CD4-positive, alpha-beta T cell treated with Interferon gamma for 1 hour (primary cell): Measurements from ENCODE around the gene CGB5.
"Not testable (repeated sequence)": the region's sequence is repeated elsewhere in the genome, so short reads cannot be mapped to it uniquely, and the experiment has no call there.

Experiments
- DNase-seq: peaks from one replicate; pipeline ENCODE4 v3.0.0-alpha.2; 2020

Gene CGB5

DNA sequence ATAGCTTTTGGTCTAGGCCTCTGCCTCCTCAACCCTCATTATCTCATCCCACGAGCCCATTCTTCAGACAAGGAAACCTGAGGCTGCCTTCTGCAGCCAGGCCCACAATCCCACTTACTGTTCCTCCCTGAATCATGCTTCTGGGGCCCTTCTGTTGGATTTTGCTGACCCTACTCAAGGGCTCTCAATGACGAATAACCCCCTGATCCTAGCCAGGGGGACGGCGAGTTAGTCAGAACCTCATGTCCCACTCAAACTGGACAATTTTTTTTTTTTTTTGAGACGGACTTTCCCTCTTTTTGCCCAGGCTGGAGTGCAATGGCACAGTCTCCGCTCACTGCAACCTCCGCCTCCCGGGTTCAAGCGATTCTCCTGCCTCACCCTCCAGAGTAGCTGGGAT is 21.5 kb upstream of the CGB5 start:
- DNase-seq, result no peak

DNA sequence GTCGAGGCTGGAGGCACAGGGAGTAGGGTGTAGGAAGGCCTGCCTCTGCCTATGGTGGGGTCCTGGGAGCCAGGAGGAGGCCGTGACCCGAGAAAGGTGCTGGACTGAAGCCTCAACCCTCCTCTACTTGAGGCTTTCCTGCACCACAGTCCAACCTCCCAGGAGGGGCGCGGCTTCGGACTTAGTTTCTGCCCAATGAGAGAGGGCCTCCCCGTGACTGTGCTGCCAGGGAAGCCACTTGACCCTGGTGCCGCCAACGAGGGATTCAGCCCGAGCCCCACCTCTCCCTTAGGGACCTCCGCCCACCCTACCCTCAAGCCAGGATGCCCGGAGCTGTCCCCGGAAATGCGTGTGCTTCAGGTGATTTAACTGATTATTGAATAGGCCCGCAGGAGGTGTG is 19.4 kb upstream of the CGB5 start, which contains the start of gene CGB3:
CGB3 (minus strand) TSS at position 101 of the 400 bp plus-strand sequence. CDS start 362 bp downstream, outside the sequence.
- DNase-seq, result not testable (repeated sequence)

DNA sequence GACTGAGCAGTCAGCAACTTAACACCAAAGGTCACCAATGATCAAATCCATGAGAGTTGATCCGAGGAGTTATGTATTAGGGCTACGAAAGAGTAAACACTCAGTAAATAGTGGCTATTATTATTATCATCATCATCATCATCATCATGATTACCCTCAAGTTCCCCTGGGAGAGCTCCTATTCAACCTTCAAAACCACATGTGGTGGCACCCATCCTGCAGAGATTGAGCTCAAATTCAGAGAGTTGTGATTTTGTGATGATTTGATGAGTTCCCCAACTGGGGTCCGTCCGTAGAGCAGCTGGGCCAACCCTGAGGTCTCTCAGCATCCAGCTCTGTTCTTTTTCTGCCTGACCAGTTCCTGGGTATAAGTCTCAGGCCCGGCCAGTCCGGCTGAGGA is 18.6 kb upstream of the CGB5 start:
- not testable (repeated sequence) for DNase-seq

DNA sequence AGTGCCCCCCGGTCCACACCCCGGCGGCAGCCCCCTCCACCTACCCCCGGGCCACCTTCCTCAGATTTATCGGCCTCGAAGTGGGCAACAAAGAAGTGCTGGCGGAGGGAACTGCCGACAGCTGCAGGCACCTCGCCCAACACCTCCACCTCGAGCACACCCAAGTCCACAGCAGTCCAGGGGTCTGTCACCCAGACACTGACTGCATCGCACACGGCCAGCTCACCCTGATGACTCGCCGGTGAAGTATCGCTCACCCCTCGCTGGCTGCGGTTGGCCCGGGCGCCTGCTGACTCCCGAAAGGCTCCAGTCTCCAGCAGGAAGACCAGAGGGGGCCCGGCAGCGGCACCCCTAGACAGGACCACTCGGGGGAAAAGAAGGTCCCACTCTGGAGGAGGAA is 18.0 kb upstream of the CGB5 start:
- DNase-seq, result not testable (repeated sequence)

DNA sequence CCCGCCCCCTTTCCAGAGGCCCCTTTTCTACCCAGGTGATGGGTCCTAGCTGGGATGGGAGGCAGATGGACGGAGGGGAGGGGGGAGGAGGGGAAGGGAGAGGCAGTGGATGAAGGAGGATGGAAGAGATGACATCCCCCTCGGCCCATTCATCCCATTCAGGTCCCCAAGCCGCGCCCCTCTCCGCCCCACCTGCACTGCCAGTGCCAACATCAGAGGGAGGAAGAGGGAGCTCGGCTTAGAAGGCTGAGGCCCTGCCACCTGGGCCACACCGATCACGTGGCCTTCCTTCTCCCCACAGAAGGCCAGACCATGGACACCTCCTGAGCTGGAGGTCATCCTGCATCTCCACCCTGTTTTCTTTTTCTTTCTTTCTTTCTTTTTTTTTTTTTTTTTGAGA is 15.0 kb upstream of the CGB5 start:
- DNase-seq, result not testable (repeated sequence)

DNA sequence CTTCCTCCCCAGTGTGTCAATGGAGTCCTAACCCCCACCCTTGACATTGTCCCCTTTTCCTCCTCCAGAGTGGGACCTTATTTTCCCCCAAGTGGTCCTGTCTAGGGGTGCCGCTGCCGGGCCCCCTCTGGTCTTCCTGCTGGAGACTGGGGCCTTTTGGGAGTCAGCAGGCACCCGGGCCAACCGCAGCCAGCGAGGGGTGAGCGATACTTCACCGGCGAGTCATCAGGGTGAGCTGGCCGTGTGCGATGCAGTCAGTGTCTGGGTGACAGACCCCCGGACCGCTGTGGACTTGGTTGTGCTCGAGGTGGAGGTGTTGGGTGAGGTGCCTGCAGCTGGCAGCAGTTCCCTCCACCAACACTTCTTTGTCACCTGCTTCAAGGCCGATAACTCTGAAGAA is 13.9 kb upstream of the CGB5 start:
- DNase-seq, result not testable (repeated sequence)

DNA sequence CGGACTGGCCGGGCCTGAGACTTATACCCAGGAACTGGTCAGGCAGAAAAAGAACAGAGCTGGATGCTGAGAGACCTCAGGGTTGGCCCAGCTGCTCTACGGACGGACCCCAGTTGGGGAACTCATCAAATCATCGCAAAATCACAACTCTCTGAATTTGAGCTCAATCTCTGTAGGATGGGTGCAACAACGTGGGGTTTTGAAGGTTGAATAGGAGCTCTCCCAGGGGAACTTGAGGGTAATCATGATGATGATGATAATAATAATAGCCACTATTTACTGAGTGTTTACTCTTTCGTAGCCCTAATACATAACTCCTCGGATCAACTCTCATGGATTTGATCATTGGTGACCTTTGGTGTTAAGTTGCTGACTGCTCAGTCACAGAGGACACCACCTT is 13.3 kb upstream of the CGB5 start:
- DNase-seq, result not testable (repeated sequence)

DNA sequence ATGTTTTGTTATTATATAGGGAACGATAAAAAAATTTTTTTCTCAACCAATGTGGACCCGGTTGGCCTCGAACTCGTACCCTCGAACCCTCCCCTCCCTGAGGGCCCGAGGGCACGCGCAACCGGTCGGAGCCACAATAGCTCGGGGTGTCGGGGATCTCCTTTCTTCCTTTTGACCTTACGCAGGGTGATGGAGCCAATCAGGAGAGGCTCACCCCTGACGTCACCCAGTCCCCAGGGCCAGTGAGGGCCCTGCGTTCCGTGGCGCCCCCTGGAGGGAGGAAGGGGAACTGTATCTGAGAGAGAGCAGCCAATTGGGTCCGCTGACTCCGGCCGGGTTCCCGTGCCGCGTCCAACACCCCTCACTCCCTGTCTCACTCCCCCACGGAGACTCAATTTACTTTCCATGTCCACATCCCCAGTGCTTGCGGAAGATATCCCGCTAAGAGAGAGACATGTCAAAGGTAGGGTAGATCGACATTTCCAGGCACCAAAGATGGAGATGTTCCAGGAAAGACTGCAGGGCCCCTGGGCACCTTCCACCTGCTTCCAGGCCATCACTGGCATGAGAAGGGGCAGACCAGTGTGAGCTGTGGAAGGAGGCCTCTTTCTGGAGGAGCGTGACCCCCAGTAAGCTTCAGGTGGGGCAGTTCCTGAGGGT is 11.9 kb upstream of the CGB5 start, which contains the start of gene CGB2:
CGB2 (plus strand) TSS at position 249 of the 660 bp plus-strand sequence; CDS start at position 455, 206 bp downstream.
- peak; percentile 58 for DNase-seq

DNA sequence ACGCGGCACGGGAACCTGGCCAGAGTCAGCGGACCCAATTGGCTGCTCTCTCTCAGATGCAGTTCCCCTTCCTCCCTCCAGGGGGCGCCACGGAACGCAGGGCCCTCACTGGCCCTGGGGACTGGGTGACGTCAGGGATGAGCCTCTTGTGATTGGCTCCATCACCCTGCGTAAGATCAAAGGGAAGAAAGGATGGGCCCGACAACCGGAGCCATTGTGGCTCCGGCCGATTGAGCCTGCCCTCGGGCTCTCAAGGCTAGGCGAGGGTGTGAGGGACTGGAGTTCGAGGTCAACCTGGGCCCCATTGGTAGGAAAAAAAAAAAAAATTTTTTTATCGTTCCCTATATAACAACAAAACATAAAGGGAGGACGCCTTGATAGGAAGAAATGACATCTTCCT is 6.8 kb upstream of the CGB5 start, which contains the start of gene CGB1:
CGB1 (minus strand) TSS at position 81 of the 400 bp plus-strand sequence. CDS start 184 bp downstream, outside the sequence.
- DNase-seq, result not testable (repeated sequence)

DNA sequence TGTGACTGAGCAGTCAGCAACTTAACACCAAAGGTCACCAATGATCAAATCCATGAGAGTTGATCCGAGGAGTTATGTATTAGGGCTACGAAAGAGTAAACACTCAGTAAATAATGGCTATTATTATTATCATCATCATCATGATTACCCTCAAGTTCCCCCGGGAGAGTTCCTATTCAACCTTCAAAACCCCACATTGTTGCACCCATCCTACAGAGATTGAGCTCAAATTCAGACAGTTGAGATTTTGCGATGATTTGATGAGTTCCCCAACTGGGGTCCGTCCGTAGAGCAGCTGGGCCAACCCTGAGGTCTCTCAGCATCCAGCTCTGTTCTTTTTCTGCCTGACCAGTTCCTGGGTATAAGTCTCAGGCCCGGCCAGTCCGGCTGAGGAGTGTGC is 5.5 kb upstream of the CGB5 start:
- DNase-seq, result not testable (repeated sequence)

DNA sequence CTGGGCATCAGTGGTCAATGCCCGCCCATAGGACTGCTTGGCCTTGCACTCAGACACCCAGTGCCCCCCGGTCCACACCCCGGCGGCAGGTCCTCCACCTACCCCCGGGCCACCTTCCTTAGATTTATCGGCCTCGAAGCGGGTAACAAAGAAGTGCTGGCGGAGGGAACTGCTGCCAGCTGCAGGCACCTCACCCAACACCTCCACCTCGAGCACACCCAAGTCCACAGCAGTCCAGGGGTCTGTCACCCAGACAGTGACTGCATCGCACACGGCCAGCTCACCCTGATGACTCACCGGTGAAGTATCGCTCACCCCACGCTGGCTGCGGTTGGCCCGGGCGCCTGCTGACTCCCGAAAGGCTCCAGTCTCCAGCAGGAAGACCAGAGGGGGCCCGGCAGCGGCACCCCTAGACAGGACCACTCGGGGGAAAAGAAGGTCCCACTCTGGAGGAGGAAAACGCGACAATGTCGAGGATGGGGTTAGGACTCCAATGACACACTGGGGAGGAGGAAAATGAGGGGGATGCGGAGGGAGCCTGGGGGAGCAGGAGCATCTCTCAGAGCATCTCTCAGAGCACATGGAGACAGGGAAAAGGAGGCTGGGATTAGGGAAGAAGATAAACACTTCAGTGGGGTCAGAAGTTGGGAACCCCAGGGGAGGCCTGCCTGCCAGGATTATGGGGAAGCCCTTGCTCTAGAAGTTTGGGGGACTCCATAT is 4.9 kb upstream of the CGB5 start:
- DNase-seq, result not testable (repeated sequence)

DNA sequence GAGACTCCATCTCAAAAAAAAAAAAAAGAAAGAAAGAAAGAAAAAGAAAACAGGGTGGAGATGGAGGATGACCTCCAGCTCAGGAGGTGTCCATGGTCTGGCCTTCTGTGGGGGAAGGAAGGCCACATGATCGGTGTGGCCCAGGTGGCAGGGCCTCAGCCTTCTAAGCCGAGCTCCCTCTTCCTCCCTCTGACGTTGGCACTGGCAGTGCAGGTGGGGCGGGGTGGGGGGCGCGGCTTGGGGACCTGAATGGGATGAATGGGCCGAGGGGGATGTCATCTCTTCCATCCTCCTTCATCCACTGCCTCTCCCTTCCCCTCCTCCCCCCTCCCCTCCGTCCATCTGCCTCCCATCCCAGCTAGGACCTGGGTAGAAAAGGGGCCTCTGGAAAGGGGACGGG is 3.9 kb upstream of the CGB5 start:
- not testable (repeated sequence) for DNase-seq

DNA sequence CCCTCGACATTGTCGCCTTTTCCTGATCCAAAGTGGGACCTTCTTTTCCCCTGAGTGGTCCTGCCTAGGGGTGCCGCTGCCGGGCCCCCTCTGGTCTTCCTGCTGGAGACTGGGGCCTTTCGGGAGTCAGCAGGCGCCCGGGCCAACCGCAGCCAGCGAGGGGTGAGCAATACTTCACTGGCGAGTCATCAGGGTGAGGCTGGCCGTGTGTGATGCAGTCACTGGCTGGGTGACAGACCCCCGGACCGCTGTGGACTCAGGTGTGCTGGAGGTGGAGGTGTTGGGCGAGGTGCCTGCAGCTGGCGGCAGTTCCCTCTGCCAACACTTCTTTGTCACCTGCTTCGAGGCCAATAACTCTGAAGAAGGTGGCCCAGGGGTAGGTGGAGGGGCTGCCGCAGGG is 1.5 kb upstream of the CGB5 start:
- no peak for DNase-seq

DNA sequence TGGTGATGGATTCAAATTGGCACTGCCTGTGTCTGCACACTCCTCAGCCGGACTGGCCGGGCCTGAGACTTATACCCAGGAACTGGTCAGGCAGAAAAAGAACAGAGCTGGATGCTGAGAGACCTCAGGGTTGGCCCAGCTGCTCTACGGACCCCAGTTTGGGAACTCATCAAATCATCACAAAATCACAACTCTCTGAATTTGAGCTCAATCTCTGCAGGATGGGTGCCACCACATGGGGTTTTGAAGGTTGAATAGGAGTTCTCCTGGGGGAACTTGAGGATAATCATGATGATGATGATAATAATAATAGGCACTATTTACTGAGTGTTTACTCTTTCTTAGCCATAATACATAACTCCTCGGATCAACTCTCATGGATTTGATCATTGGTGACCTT is 982 bp upstream of the CGB5 start:
- DNase-seq, result not testable (repeated sequence)

DNA sequence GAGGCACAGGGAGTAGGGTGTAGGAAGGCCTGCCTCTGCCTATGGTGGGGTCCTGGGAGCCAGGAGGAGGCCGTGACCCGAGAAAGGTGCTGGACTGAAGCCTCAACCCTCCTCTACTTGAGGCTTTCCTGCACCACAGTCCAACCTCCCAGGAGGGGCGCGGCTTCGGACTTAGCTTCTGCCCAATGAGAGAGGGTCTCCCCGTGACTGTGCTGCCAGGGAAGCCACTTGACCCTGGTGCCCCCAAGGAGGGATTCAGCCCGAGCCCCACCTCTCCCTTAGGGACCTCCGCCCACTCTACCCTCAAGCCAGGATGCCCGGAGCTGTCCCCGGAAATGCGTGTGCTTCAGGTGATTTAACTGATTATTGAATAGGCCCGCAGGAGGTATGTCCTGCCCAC is 5.4 kb downstream of the CGB5 start, which contains the start of gene CGB8:
CGB8 (minus strand) TSS at position 101 of the 400 bp plus-strand sequence. CDS start 372 bp downstream, outside the sequence.
- not testable (repeated sequence) for DNase-seq

DNA sequence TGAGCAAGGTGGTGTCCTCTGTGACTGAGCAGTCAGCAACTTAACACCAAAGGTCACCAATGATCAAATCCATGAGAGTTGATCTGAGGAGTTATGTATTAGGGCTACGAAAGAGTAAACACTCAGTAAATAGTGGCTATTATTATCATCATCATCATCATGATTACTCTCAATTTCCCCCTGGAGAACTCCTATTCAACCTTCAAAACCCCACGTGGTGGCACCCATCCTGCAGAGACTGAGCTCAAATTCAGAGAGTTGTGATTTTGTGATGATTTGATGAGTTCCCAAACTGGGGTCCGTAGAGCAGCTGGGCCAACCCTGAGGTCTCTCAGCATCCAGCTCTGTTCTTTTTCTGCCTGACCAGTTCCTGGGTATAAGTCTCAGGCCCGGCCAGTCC is 6.2 kb downstream of the CGB5 start:
- not testable (repeated sequence) for DNase-seq

DNA sequence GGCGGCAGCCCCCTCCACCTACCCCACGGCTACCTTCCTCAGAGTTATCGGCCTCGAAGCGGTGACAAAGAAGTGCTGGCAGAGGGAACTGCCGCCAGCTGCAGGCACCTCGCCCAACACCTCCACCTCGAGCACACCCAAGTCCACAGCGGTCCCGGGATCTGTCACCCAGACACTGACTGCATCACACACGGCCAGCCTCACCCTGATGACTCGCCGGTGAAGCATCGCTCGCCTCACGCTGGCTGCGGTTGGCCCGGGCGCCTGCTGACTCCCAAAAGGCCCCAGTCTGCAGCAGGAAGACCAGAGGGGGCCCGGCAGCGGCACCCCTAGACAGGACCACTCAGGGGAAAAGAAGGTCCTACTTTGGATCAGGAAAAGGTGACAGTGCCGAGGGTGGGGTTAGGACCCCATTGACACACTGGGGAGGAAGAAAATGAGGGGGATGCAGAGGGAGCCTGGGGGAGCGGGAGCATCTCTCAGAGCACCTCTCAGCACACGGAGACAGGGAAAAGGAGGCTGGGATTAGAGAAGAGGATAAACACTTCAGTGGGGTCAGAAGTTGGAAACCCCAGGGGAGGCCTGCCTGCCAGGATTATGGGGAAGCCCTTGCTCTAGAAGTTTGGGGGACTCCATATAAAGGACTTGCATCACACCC is 6.9 kb downstream of the CGB5 start:
- DNase-seq, result not testable (repeated sequence)

DNA sequence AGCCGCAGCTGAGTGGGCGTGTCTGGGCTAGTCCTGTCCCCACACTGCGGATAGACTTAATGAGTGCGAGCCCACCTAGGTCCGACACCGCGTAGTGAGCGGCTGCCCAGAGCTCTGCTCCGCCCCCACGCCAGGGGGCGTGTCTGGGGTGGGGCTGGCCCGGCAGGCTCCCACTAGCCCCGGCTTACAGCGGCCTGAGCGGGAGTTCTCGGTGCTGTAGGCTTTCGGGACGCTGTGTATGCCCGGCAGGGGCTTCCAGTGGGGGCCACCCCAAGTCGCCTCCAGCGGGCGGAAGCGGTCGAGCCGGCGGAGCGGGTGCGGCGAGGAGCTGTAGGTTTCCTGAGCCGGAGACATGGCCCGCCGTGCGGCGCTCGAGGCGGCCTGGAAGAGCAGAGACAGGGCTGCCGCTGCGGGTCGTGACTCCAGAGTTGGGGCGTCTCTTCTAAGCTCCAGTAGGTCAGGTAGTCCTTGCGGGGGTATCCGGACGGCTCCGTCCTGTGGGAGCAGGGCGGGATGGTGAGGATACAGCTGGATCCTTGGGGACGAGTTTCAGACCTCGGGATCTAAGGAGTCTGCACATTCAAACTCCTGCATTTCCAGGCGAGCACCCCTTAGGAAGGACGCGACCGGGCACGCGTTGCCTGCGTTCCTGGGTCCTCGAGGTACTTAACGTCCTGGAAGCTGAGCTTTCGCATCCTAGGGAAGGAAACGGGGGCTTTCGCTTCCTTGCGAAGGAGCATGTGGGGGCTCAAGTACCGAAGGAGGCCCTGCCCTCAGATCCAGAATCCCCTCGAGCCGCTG is 12.7 kb downstream of the CGB5 start:
- peak; percentile 30 for DNase-seq

DNA sequence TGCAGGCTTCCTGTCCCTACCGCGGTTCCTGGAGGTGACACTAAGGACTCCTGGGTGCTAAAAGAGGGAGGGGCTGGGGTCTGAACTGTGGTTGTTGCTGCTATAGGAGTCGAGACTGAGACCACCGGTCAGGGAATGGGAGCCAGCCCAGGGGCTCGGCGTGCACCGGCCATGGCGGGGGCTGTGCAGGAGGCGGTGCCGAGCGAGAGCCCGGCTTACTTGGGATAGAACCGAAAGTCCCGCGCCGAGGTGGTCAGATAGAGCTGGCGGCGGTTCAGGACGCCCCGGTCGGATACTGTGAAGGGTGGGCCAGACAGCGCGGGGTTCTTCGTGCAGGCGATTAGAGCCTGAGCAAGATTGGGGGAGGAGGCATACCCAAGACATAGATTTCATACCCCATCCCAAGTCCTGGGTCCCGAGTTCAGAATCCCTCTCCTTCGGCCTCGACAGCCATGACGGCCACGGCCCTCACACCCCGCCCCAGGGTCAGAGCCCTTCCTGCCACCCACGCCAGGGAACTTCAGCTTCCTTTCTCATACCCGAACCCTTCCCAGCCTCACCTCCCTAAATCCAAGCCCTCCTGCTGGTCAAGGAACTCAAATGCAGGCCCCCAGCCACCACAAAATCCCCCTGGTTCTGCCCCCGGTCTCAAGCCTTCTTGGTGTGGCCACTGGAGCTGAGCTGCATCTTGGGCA is 13.4 kb downstream of the CGB5 start:
- not testable (repeated sequence) for DNase-seq

DNA sequence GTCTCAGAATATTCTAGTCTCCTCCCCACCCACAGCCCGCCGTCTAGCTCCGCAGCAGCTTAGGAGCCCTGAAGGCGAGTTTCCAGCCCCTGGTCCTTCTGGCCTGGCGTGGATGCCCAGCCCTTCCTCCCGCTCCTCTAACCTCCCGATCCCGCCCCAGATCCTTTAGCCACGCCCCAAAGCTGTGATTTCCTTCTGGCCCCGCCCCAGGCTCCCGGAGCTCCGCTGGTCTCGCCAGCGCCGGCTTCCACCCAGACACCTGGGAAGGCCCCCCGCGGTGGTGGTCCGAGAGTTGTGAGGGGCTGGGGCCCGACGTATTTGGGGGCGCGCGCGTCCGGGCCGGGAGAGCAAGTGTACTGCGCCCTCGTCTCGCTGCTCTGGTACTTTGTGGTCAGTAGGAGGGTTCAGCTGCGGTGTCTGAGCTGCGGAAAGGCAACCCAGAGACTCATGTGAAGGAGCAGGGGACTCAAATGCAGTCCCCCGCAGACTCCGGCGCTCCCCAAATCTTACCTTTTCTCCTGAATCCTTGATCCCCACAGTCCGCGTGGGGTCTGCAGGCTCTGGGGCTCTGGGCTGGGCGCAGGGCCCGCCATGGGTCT is 14.1 kb downstream of the CGB5 start, which contains the start of gene CGB7:
CGB7 (minus strand) TSS at position 114 of the 599 bp plus-strand sequence. CDS start 2,374 bp downstream, outside the sequence.
- peak; percentile 24 for DNase-seq

DNA sequence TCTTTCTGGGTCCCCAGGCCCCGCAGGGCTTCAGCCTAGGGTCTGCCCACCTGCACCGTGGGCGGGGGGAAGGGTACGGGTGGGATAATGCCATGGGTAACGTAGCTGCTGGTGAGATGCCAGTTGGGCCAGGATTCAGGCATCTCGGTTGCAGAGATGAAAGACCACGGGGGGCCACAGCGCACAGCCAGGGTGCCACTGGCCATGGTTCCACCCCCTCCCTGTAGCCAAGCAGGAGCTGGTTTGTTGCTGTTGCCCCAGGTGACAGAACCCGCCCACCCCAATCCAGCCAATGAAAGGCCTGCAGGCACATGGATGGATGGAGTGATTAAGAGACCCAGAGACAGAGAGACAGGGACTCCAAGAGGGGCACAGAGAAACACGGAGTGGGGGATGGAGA is 14.9 kb downstream of the CGB5 start:
- DNase-seq, result no peak
